Body of pancreas (tissue), 4 donors: ENCODE data around the gene ZNF175.

Experiments
- POLR2A ChIP-seq, 3 donors: fragments of 450-650 bp; IDR thresholded peaks; one replicate each; pipeline ENCODE4 v1.6.1; 2016; ENCODE audit warnings: antibody characterized with exemption in 3 of 3, mild to moderate bottlenecking in 2 of 3
- TF ChIP-seq, protein P1 (sequence below), 7 experiments: fragments of 450-650 bp in 4 of 7; fragments of 200-600 bp in 3 of 7; sonication (generic) in 3 of 7; IDR thresholded peaks; one replicate each; pipeline ENCODE4 v1.5.1; 2016 to 2019; ENCODE audit warnings: antibody characterized with exemption in 7 of 7

DNA sequence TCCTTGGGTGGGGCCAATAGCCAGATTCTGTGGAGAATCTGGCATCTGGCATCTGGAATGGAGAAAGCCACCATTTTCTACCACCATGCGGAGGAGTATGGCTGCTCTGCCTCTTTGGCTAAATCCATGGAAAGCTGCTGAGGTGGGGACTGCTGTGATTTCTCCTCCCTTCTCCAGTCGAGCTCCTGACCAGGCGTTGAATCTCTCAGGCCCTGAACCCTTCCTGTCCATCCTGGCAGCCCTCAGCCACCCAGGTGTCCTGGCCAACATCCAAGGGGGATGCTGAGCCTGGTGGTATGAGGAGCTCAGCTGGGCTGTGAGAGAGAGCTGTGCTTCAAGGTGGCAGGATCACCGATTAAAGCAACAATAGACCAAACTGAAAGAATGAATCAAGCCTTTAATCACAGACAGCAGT lies 22.2 kb upstream of the ZNF175 start:
- TF ChIP-seq, protein P1, sequence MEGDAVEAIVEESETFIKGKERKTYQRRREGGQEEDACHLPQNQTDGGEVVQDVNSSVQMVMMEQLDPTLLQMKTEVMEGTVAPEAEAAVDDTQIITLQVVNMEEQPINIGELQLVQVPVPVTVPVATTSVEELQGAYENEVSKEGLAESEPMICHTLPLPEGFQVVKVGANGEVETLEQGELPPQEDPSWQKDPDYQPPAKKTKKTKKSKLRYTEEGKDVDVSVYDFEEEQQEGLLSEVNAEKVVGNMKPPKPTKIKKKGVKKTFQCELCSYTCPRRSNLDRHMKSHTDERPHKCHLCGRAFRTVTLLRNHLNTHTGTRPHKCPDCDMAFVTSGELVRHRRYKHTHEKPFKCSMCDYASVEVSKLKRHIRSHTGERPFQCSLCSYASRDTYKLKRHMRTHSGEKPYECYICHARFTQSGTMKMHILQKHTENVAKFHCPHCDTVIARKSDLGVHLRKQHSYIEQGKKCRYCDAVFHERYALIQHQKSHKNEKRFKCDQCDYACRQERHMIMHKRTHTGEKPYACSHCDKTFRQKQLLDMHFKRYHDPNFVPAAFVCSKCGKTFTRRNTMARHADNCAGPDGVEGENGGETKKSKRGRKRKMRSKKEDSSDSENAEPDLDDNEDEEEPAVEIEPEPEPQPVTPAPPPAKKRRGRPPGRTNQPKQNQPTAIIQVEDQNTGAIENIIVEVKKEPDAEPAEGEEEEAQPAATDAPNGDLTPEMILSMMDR (IDR thresholded peaks at IDR 0.05): no peak
- TF ChIP-seq POLR2A (IDR thresholded peaks at IDR 0.05): no peak
